ENCODE data around the gene TOGARAM2. TPM values are rescaled to one million over a fixed set of nuclear protein-coding genes. Genes with fewer than 3 reads are reported as not detected.
A peak's percentile ranks its signal among the peaks of the same experiment; 100 is the strongest.

TOGARAM2 gene
- total RNA-seq, 5 donors from 2014 or later (not counting 1 experiment from before 2014, with no cell fraction given), result 1.7 to 5.2 (median 2.7) TPM

- no peaks in the 10 kb centered on the region for H3K27me3 ChIP-seq (replicated peaks in 1 of 2; ENCODE audit: control insufficient read depth in 2 of 2, extremely low read depth in 1 of 2, insufficient read depth in 2 of 2, low read length in 1 of 2)
- peaks cover 9 to 31% of the 10 kb centered on the region in 2 donors for H3K36me3 ChIP-seq (ENCODE audit: control insufficient read depth in 2 of 2, extremely low read depth in 1 of 2, insufficient read depth in 1 of 2, low read length in 1 of 2)
- H3K4me3 ChIP-seq (ENCODE audit: control insufficient read depth in 1 of 2, extremely low read depth in 1 of 2, low read length in 1 of 2), result no peak overlapping the region
- Mint-ChIP-seq H3K4me3 (no peak overlapping the region), H3K27ac (no peak overlapping the region), H3K4me1 (no peaks in the 10 kb centered on the region), H3K27me3 (no peaks in the 10 kb centered on the region), H3K36me3 (peaks cover 28% of the 10 kb centered on the region), H3K9me3 (peaks cover 0 to 3% (median 0%) of the 10 kb centered on the region in 3 donors)
- POLR2A ChIA-PET, result interaction anchor here in 1 of 2 donors (0.6 kb wide), 1 partner anchor 167 kb away, joined by 4 read pairs; no protein-coding TSS in a partner anchor
- no peak overlapping the region for H3K27ac ChIP-seq (ENCODE audit: low read length)
- WGBS (ENCODE audit: insufficient coverage), result 98% methylated on average over 7 of the region's 11 CpGs
- no peaks in the 10 kb centered on the region for H3K9me3 ChIP-seq
- no peak for ATAC-seq (replicated peaks in 1 of 4)
- DNase-seq, result no peak
- no peaks in the 10 kb centered on the region for H3K4me1 ChIP-seq (ENCODE audit: control insufficient read depth in 1 of 2, extremely low read depth in 1 of 2, insufficient read depth in 2 of 2, low read length in 2 of 2)
- CTCF ChIA-PET, result interaction anchor here in 1 of 2 donors (0.5 kb wide), 1 partner anchor 130 kb away, joined by 3 read pairs; no protein-coding TSS in a partner anchor
These were observed 31.3 kb upstream of the TOGARAM2 start for GRCh38 chr2:28949617-28950305.

DNA sequence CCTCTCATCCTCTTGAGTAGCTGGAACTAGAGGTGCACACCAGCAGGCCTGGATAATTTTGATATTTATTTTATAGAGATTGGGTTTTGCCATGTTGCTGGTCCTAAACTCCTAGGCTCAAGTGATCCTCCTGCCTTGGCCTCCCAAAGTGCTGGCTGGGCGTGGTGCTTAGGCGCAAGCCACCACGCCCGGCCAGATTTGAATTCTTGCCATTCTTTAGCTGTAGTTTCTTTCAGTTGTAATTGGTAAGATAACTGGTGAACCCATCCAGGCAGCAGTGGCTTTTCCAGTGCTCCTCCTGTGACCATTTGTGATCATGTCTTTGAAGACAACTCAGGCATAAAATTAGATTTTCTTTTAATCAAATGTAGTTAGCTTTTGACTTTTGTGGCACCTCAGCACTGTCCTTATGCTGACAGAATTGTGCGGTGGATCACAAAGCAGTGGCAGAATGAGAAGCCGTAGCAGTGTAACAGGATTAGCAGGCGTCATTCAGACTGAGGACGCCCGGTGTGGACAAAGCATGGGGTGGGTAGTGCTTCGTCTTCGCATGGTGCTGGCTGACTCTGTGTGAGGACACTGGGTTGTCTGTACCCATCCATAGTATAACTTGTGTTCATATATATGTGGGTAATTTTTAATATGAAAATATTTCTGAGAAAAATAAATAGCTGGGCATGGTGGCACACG lies 30.0 kb upstream of the TOGARAM2 start:
- POLR2A ChIA-PET, result interaction anchor here (0.5 to 0.7 kb wide), 2 partner anchors 39 to 230 kb away, joined by 3 read pairs; no protein-coding TSS in a partner anchor
- Histone ChIP-seq H3K4me1 (ENCODE audit: control insufficient read depth in 1 of 2, extremely low read depth in 1 of 2, insufficient read depth in 2 of 2, low read length in 2 of 2) (no peaks in the 10 kb centered on the region), H3K36me3 (ENCODE audit: control insufficient read depth in 2 of 2, extremely low read depth in 1 of 2, insufficient read depth in 1 of 2, low read length in 1 of 2) (peaks cover 9 to 25% of the 10 kb centered on the region in 2 donors), H3K27me3 (replicated peaks in 1 of 2; ENCODE audit: control insufficient read depth in 2 of 2, extremely low read depth in 1 of 2, insufficient read depth in 2 of 2, low read length in 1 of 2) (peaks cover 0 to 5% of the 10 kb centered on the region in 2 experiments), H3K9me3 (no peaks in the 10 kb centered on the region), H3K4me3 (ENCODE audit: control insufficient read depth in 1 of 2, extremely low read depth in 1 of 2, low read length in 1 of 2) (no peak overlapping the region), H3K27ac (ENCODE audit: low read length) (no peak overlapping the region)
- no peak overlapping the region for H3K4me3 Mint-ChIP-seq
- peaks cover 0 to 3% (median 0%) of the 10 kb centered on the region in 3 donors for H3K9me3 Mint-ChIP-seq
- CTCF ChIA-PET, result interaction anchor here in 1 of 2 donors (0.6 kb wide), 1 partner anchor 1124 kb away, joined by 3 read pairs; no protein-coding TSS in a partner anchor
- ATAC-seq (replicated peaks in 1 of 4), result no peak
- peaks cover 0 to 3% (median 1%) of the 10 kb centered on the region in 3 donors for H3K4me1 Mint-ChIP-seq
- H3K36me3 Mint-ChIP-seq, result peaks cover 19% of the 10 kb centered on the region
- H3K27ac Mint-ChIP-seq, result no peak overlapping the region
- DNase-seq, result no peak
- 97% methylated on average over 10 of the region's 12 CpGs for WGBS (ENCODE audit: insufficient coverage)
- no peaks in the 10 kb centered on the region for H3K27me3 Mint-ChIP-seq

- ATAC-seq (replicated peaks in 1 of 4) (no peak), DNase-seq (no peak)
- Mint-ChIP-seq H3K27ac (peak overlapping the region in 1 of 2 donors; percentile 1), H3K27me3 (no peaks in the 10 kb centered on the region), H3K36me3 (peaks cover 14% of the 10 kb centered on the region), H3K4me1 (peaks cover 0 to 11% (median 9%) of the 10 kb centered on the region in 3 donors), H3K9me3 (peaks cover 0 to 3% (median 0%) of the 10 kb centered on the region in 3 donors), H3K4me3 (no peak overlapping the region)
- ChIA-PET CTCF (interaction anchor here (0.6 kb wide), 2 partner anchors 9 to 1122 kb away, joined by 3 to 5 read pairs; no protein-coding TSS in a partner anchor), POLR2A (interaction anchor here in 1 of 2 donors (0.7 kb wide), 1 partner anchor 38 kb away, joined by 3 read pairs; no protein-coding TSS in a partner anchor)
- WGBS (ENCODE audit: insufficient coverage), result 90% methylated on average over 9 of the region's 13 CpGs
- peaks cover 0 to 9% of the 10 kb centered on the region in 2 experiments for H3K27me3 ChIP-seq (replicated peaks in 1 of 2; ENCODE audit: control insufficient read depth in 2 of 2, extremely low read depth in 1 of 2, insufficient read depth in 2 of 2, low read length in 1 of 2)
- H3K4me3 ChIP-seq (ENCODE audit: control insufficient read depth in 1 of 2, extremely low read depth in 1 of 2, low read length in 1 of 2), result no peak overlapping the region
- peaks cover 2 to 14% of the 10 kb centered on the region in 2 donors for H3K36me3 ChIP-seq (ENCODE audit: control insufficient read depth in 2 of 2, extremely low read depth in 1 of 2, insufficient read depth in 1 of 2, low read length in 1 of 2)
- H3K9me3 ChIP-seq, result no peaks in the 10 kb centered on the region
- H3K27ac ChIP-seq (ENCODE audit: low read length), result peak overlapping the region; percentile 4
- no peaks in the 10 kb centered on the region for H3K4me1 ChIP-seq (ENCODE audit: control insufficient read depth in 1 of 2, extremely low read depth in 1 of 2, insufficient read depth in 2 of 2, low read length in 2 of 2)
These were observed 28.9 kb upstream of the TOGARAM2 start for GRCh38 chr2:28951910-28952835.

DNA sequence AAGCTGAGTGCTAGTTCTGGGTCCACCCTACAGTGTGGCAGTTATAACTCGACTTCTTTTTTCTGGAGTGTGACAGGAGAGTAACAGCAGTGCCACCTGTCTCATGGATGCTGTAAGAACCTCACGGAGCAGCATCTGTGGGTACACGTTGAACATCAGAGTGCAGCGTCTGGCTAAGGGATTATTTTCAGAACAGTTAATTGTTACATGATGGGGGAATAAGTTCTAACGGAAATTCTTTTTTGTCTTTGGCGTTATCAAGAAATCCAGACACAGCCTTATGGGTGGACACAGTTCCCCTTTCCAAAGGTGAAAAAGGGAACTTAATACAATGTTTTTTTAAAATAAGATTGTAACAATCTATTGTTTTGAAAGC lies 28.3 kb upstream of the TOGARAM2 start:
- Histone ChIP-seq H3K27me3 (replicated peaks in 1 of 2; ENCODE audit: control insufficient read depth in 2 of 2, extremely low read depth in 1 of 2, insufficient read depth in 2 of 2, low read length in 1 of 2) (peaks cover 0 to 9% of the 10 kb centered on the region in 2 experiments), H3K4me1 (ENCODE audit: control insufficient read depth in 1 of 2, extremely low read depth in 1 of 2, insufficient read depth in 2 of 2, low read length in 2 of 2) (no peaks in the 10 kb centered on the region), H3K9me3 (no peaks in the 10 kb centered on the region), H3K4me3 (ENCODE audit: control insufficient read depth in 1 of 2, extremely low read depth in 1 of 2, low read length in 1 of 2) (no peak overlapping the region), H3K27ac (ENCODE audit: low read length) (no peak overlapping the region), H3K36me3 (ENCODE audit: control insufficient read depth in 2 of 2, extremely low read depth in 1 of 2, insufficient read depth in 1 of 2, low read length in 1 of 2) (peaks cover 2 to 13% of the 10 kb centered on the region in 2 donors)
- peaks cover 0 to 3% (median 0%) of the 10 kb centered on the region in 3 donors for H3K9me3 Mint-ChIP-seq
- CTCF ChIA-PET, result no interaction called here
- 38% methylated on average over 5 of the region's 6 CpGs for WGBS (ENCODE audit: insufficient coverage)
- peak in 1 of 4 experiments; percentile 58 for ATAC-seq (replicated peaks in 1 of 4)
- peak overlapping the region; percentile 1 to 40 for H3K27ac Mint-ChIP-seq
- peak in 1 of 35 experiments; percentile 11 for DNase-seq
- H3K4me3 Mint-ChIP-seq, result no peak overlapping the region
- H3K27me3 Mint-ChIP-seq, result peaks cover 0 to 5% of the 10 kb centered on the region in 2 donors
- POLR2A ChIA-PET, result no interaction called here
- H3K4me1 Mint-ChIP-seq, result peaks cover 0 to 11% (median 11%) of the 10 kb centered on the region in 3 donors
- peaks cover 13% of the 10 kb centered on the region for H3K36me3 Mint-ChIP-seq

DNA sequence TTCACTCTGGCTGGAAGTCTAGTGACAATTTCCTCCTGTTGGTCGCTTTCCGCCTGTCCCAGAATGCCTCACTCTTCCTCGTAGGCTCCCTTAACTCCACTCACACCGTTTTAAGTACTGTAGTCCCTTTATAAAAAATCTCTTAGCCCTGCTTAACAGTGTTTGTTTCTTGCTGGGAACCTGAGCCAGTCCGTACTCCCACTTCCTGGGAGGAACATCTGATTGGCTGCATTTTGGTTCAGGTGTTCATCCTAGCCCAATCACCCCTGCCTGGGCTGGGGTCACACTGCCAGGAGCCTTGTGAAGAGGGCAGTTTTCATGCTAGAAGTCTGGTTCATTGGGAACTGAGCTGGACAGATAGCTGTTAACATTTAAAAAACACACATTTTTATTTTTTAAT lies 25.6 kb upstream of the TOGARAM2 start:
- DNase-seq (no peak), ATAC-seq (replicated peaks in 1 of 4) (no peak)
- ChIA-PET CTCF (interaction anchor here (0.5 to 1.7 kb wide), 8 partner anchors 32 to 1752 kb away, joined by 3 to 9 read pairs (median 4); no protein-coding TSS in a partner anchor), POLR2A (interaction anchor here in 1 of 2 donors (0.6 kb wide), 1 partner anchor 18 kb away, joined by 12 read pairs; no protein-coding TSS in a partner anchor)
- WGBS (ENCODE audit: insufficient coverage), result 71% methylated on average over 5 of the region's 5 CpGs
- Mint-ChIP-seq H3K27ac (no peak overlapping the region), H3K36me3 (no peaks in the 10 kb centered on the region), H3K27me3 (peaks cover 0 to 6% of the 10 kb centered on the region in 2 donors), H3K9me3 (no peaks in the 10 kb centered on the region), H3K4me3 (no peak overlapping the region), H3K4me1 (peaks cover 7 to 13% (median 11%) of the 10 kb centered on the region in 3 donors)
- H3K27me3 ChIP-seq (replicated peaks in 1 of 2; ENCODE audit: control insufficient read depth in 2 of 2, extremely low read depth in 1 of 2, insufficient read depth in 2 of 2, low read length in 1 of 2), result peaks cover 0 to 9% of the 10 kb centered on the region in 2 experiments
- no peaks in the 10 kb centered on the region for H3K36me3 ChIP-seq (ENCODE audit: control insufficient read depth in 2 of 2, extremely low read depth in 1 of 2, insufficient read depth in 1 of 2, low read length in 1 of 2)
- H3K4me1 ChIP-seq (ENCODE audit: control insufficient read depth in 1 of 2, extremely low read depth in 1 of 2, insufficient read depth in 2 of 2, low read length in 2 of 2), result peaks cover 0 to 6% of the 10 kb centered on the region in 2 experiments
- H3K27ac ChIP-seq (ENCODE audit: low read length), result no peak overlapping the region
- H3K4me3 ChIP-seq (ENCODE audit: control insufficient read depth in 1 of 2, extremely low read depth in 1 of 2, low read length in 1 of 2), result no peak overlapping the region
- no peaks in the 10 kb centered on the region for H3K9me3 ChIP-seq
